SK-N-MC (cell line): ENCODE measurements around the gene SLC6A6.

Experiments
- DNase-seq: peaks from one replicate; pipeline ENCODE4 v3.0.0-alpha.2; 2011; ENCODE audit warnings: low read depth, low spot score
- H3K27ac ChIP-seq: fragments of 200-600 bp; sonication (generic); 2 replicates; pipeline ENCODE4 v1.5.1; 2016; ENCODE audit warnings: mixed run types
- H3K36me3 ChIP-seq: fragments of 200-600 bp; sonication (generic); 2 replicates; pipeline ENCODE4 v1.6.1; 2017; ENCODE audit warnings: antibody characterized with exemption, low read length, mixed read lengths; ENCODE audit not compliant: insufficient read depth
- H3K4me3 ChIP-seq: fragments of 200-600 bp; sonication (generic); 2 replicates; pipeline ENCODE4 v1.5.1; 2016
- H3K9ac ChIP-seq: fragments of 200-600 bp; sonication (generic); 2 replicates; pipeline ENCODE4 v1.8.0; 2017; ENCODE audit warnings: mixed run types, mixed read lengths; ENCODE audit not compliant: insufficient read length
- H3K9me3 ChIP-seq: fragments of 200-600 bp; sonication (generic); 2 replicates; pipeline ENCODE4 v1.6.1; 2017; ENCODE audit warnings: low read depth, mild to moderate bottlenecking, antibody characterized with exemption, low read length, moderate library complexity, mixed read lengths
- EZH2 ChIP-seq: fragments of 200-600 bp; sonication (generic); IDR thresholded peaks from one replicate; pipeline ENCODE4 v1.6.1; 2017; ENCODE audit warnings: antibody characterized with exemption
- FOXP2 ChIP-seq: optimal IDR thresholded peaks from 2 replicates; pipeline ENCODE3; 2011; ENCODE audit warnings: mild to moderate bottlenecking, moderate library complexity; ENCODE audit not compliant: insufficient read depth; ENCODE audit errors: extremely low read length, control extremely low read depth
- POLR2AphosphoS5 ChIP-seq: IDR thresholded peaks from 2 replicates; pipeline ENCODE4 v1.6.1; 2012; ENCODE audit warnings: mild to moderate bottlenecking, low read depth, low read length, borderline replicate concordance

The SLC6A6 gene

GRCh38 chr3:14460342-14461005 is 58.1 kb downstream of the SLC6A6 start:
- no peak for DNase-seq
- no peak for TF ChIP-seq POLR2AphosphoS5
- Histone ChIP-seq H3K9ac (no peak overlapping the region), H3K4me3 (no peak overlapping the region), H3K36me3 (no peaks in the 10 kb centered on the region), H3K9me3 (no peaks in the 10 kb centered on the region), H3K27ac (no peak overlapping the region)

- Histone ChIP-seq H3K9ac (no peak overlapping the region), H3K36me3 (no peaks in the 10 kb centered on the region), H3K4me3 (no peak overlapping the region), H3K27ac (no peak overlapping the region), H3K9me3 (no peaks in the 10 kb centered on the region)
- DNase-seq = no peak
- TF ChIP-seq FOXP2 (no peak), POLR2AphosphoS5 (no peak), EZH2 (no peak)
Observed at GRCh38 chr3:14461006-14461747, 58.8 kb downstream of the SLC6A6 start.

- no peak for TF ChIP-seq POLR2AphosphoS5
- H3K9ac ChIP-seq = no peak overlapping the region
- H3K36me3 ChIP-seq = no peaks in the 10 kb centered on the region
- no peaks in the 10 kb centered on the region for H3K9me3 ChIP-seq
- DNase-seq = no peak
- H3K27ac ChIP-seq = no peak overlapping the region
- H3K4me3 ChIP-seq = no peak overlapping the region
Observed at GRCh38 chr3:14461748-14462324, 59.4 kb downstream of the SLC6A6 start.

GRCh38 chr3:14462738-14463137 is 60.3 kb downstream of the SLC6A6 start:
- TF ChIP-seq POLR2AphosphoS5 (no peak), FOXP2 (no peak), EZH2 (no peak)
- Histone ChIP-seq H3K9me3 (no peaks in the 10 kb centered on the region), H3K27ac (no peak overlapping the region), H3K36me3 (no peaks in the 10 kb centered on the region), H3K9ac (no peak overlapping the region), H3K4me3 (no peak overlapping the region)
- no peak for DNase-seq

DNA sequence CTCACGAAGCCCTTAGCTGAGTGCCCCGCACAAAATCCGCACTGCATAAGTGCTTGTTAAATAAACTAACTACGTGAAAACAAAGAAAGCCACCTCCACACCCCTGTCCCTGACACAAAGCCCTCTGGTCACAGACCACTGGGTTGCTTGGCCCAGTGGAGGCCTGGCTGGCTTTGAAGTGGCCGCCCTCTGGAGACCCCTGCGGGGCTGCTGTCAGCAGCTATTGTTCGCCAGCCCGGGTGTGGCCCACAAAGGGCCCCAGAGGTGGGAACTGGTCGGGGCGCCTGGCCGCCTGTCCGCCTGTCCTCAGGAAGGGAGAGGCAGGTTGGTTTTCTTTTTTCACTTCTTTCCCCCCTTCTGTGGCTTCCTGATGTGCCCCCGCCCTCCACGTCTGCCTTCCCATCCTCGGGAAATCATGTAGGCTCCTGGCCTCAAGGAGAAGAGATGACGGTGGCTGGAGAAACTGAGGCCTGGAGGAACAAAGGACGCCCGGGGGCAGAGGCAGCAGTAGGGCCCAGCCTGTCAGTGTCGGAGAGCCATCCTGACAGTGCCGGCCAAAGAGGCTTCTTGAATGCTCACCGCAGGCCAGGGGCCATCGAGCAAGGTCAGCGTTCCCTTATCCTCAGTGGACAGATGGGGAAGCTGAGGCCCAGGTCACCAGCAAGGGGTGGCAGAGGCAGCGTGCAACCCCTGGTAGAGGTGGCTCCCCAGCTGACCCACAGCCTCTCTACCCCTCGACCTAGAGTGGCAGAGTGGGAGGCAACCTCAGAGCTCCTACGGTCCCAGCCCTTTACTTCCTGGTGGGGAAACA is 61.1 kb downstream of the SLC6A6 start:
- Histone ChIP-seq H3K9me3 (no peaks in the 10 kb centered on the region), H3K27ac (no peak overlapping the region), H3K36me3 (no peaks in the 10 kb centered on the region), H3K4me3 (no peak overlapping the region), H3K9ac (no peak overlapping the region)
- no peak for DNase-seq
- no peak for TF ChIP-seq POLR2AphosphoS5
- TF ChIP-seq FOXP2 = no peak
- no peak for TF ChIP-seq EZH2

GRCh38 chr3:14464141-14464465 is 61.7 kb downstream of the SLC6A6 start:
- no peak for DNase-seq
- Histone ChIP-seq H3K4me3 (no peak overlapping the region), H3K27ac (no peak overlapping the region), H3K36me3 (no peaks in the 10 kb centered on the region), H3K9me3 (no peaks in the 10 kb centered on the region), H3K9ac (no peak overlapping the region)
- no peak for TF ChIP-seq POLR2AphosphoS5
- no peak for TF ChIP-seq EZH2
- no peak for TF ChIP-seq FOXP2

DNA sequence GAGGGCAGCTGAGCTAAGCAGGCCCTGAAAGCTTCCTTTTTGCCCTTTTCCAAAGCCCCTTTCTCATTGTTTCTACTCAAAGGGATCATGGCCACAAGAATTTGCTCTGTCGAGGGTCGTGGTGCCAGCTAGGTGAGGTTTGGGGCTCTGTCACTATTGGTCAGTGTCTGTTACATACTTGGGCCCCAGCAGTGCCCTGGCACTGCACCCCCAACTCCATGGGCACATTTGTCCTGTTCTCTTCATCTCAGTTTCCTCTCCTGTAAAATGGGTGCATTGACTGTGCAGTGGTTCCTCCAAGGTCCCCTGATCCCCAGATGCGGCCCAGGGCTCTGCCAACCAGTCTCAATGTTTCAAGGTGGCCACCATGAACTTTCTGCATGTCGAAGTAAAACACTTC is 62.1 kb downstream of the SLC6A6 start:
- no peak overlapping the region for H3K27ac ChIP-seq
- H3K36me3 ChIP-seq = no peaks in the 10 kb centered on the region
- TF ChIP-seq POLR2AphosphoS5 (no peak), FOXP2 (no peak), EZH2 (no peak)
- no peaks in the 10 kb centered on the region for H3K9me3 ChIP-seq
- no peak overlapping the region for H3K9ac ChIP-seq
- no peak for DNase-seq
- H3K4me3 ChIP-seq = no peak overlapping the region

GRCh38 chr3:14465425-14465824 is 63.0 kb downstream of the SLC6A6 start:
- no peaks in the 10 kb centered on the region for H3K9me3 ChIP-seq
- no peak overlapping the region for H3K27ac ChIP-seq
- no peaks in the 10 kb centered on the region for H3K36me3 ChIP-seq
- H3K9ac ChIP-seq = no peak overlapping the region
- no peak for TF ChIP-seq POLR2AphosphoS5
- TF ChIP-seq EZH2 = no peak
- H3K4me3 ChIP-seq = no peak overlapping the region
- DNase-seq = no peak
